Right cardiac atrium (tissue), 5 donors: ENCODE results near the gene NR4A1. TPM values are rescaled to one million over a fixed set of nuclear protein-coding genes. Genes with fewer than 3 reads are reported as not detected.

Source experiments
- ATAC-seq, 2 donors: fragments of 200-7000 bp; cut with Tn5 transposase; one replicate each; pipeline versions ENCODE4 v1.8.0 to v1.9.1; 2020; ENCODE audit warnings: moderate library complexity in 2 of 2, mild to moderate bottlenecking in 1 of 2
- DNase-seq, 3 donors: peaks; one replicate each; pipeline ENCODE4 v3.0.0-alpha.2; 2020
- H3K27ac ChIP-seq: one replicate; pipeline ENCODE4 v1.5.1; 2013; ENCODE audit warnings: mild to moderate bottlenecking, low read length, control low read depth, moderate library complexity
- H3K27me3 ChIP-seq: one replicate; pipeline ENCODE4 v1.6.1; 2013; ENCODE audit not compliant: control insufficient read depth, insufficient read depth
- H3K4me1 ChIP-seq: one replicate; pipeline ENCODE4 v1.6.1; 2013; ENCODE audit warnings: low read length; ENCODE audit not compliant: control insufficient read depth, insufficient read depth
- H3K4me3 ChIP-seq: one replicate; pipeline ENCODE4 v1.5.1; 2013; ENCODE audit warnings: low read length, control low read depth
- H3K9me3 ChIP-seq: one replicate; pipeline ENCODE4 v1.6.1; 2013; ENCODE audit warnings: low read length; ENCODE audit not compliant: control insufficient read depth
- WGBS: extraction: QIAGEN DNeasy Blood & Tissue Kit; methylation state at CpG from one replicate; pipeline ENCODE4 v1.1.7; 2013; 5-methylcytosine and 5-hydroxymethylcytosine counted together
- intact Hi-C, 4 donors: fragments of 100-400 bp; cut with DNase I; formaldehyde crosslinking; loops; one replicate each; pipeline versions ENCODE4 v1.11.0 to v1.14.0; 2022 to 2023
- polyA plus RNA-seq: library from polyadenylated mRNA; stranded (reverse); fragments of 200-250 nt; gene quantifications from one replicate; pipeline ENCODE4 v1.2.3, GENCODE V29; 2013
- total RNA-seq, 4 donors: library from RNA; stranded (reverse); fragmentation: NEBNext Ultra II Directional; extraction: Animal tissue kit (Norgen Biotek cat#: 25700); gene quantifications; one replicate each; pipeline ENCODE4 v1.2.1, GENCODE V29; 2021
- donor health status: healthy with polysubstance abuse.
- donor health status: DM: no; HTN: yes; CAD: no.
- donor health status: DM: no; HTN: no; CAD: no.
- donor health status: DM: no; HTN: yes; CAD: no; lungs with severe emphysema.
- donor health status: DM: yes; HTN: yes; CAD: no.

Gene NR4A1
- total and polyA plus RNA-seq, 5 donors = 50.2 to 417 (median 115) TPM

DNA sequence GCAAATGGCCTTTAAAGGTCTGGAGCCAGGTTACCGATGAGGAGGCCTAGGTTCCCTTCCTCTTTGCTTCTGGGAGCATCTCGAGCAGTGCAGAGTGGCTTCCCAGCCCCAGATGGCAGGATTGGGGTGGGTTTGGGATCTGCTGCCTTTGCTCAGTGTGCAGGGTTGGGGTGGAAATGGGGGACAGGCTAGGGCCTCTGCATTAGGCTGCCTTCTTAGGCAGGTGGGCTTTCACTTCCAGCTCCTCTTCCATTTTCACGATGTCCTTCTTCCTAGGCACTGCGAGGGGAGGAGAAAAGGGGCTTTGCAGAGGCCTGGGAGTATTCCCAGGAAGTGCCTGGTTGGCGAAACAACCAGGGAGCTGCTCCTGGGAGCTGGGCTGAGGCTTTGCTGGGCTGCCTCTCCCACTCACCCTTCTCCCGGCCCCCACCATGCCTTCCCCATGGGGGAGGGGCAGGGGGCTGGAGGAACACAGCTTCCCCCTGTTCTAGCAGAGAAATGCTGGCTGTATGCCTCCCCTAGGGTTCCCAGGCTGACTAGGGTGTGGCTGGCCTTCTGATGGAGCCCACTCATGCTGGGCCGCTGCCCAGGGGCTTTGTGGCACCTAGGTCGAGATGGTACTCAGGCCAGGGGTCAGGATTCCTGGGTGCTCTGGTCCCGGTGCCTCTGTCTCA, 2.4 kb downstream of the NR4A1 start:
- H3K27me3 ChIP-seq = no peaks in the 10 kb centered on the region
- peak overlapping the region; percentile 9 for H3K27ac ChIP-seq
- intact Hi-C loops = no loop called here
- H3K4me1 ChIP-seq = peaks cover 23% of the 10 kb centered on the region
- no peak for ATAC-seq
- WGBS = 68% methylated on average over 9 of the region's 9 CpGs
- DNase-seq = peak in 1 of 3 donors; percentile 63
- no peaks in the 10 kb centered on the region for H3K9me3 ChIP-seq
- H3K4me3 ChIP-seq = peak overlapping the region; percentile 72

DNA sequence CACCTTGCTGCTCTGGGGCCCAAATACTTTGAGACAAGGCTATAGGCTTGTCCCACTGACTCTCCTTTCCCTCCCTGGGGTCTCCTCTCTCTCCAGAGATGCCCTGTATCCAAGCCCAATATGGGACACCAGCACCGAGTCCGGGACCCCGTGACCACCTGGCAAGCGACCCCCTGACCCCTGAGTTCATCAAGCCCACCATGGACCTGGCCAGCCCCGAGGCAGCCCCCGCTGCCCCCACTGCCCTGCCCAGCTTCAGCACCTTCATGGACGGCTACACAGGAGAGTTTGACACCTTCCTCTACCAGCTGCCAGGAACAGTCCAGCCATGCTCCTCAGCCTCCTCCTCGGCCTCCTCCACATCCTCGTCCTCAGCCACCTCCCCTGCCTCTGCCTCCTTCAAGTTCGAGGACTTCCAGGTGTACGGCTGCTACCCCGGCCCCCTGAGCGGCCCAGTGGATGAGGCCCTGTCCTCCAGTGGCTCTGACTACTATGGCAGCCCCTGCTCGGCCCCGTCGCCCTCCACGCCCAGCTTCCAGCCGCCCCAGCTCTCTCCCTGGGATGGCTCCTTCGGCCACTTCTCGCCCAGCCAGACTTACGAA, 3.1 kb downstream of the NR4A1 start:
- Histone ChIP-seq H3K9me3 (no peaks in the 10 kb centered on the region), H3K27ac (no peak overlapping the region), H3K4me1 (peaks cover 21% of the 10 kb centered on the region), H3K4me3 (peak overlapping the region; percentile 72), H3K27me3 (no peaks in the 10 kb centered on the region)
- no peak for ATAC-seq
- WGBS = 87% methylated on average over 21 of the region's 21 CpGs
- DNase-seq = peak in 1 of 3 donors; percentile 48
- intact Hi-C loops = no loop called here

GRCh38 chr12:52054833-52055730, 3.8 kb downstream of the NR4A1 start:
- Histone ChIP-seq H3K9me3 (no peaks in the 10 kb centered on the region), H3K4me1 (peaks cover 15% of the 10 kb centered on the region), H3K27me3 (no peaks in the 10 kb centered on the region), H3K4me3 (no peak overlapping the region), H3K27ac (no peak overlapping the region)
- no peak for ATAC-seq
- intact Hi-C loops = no loop called here
- 89% methylated on average over 21 of the region's 21 CpGs for WGBS
- DNase-seq = peak in 1 of 3 donors; percentile 41

GRCh38 chr12:52055731-52056711, 4.8 kb downstream of the NR4A1 start:
- Histone ChIP-seq H3K27me3 (no peaks in the 10 kb centered on the region), H3K4me3 (no peak overlapping the region), H3K27ac (peak overlapping the region; percentile 10), H3K9me3 (no peaks in the 10 kb centered on the region), H3K4me1 (peaks cover 12% of the 10 kb centered on the region)
- DNase-seq (peak; percentile 39 to 62 (median 58)), ATAC-seq (no peak)
- intact Hi-C loops = no loop called here
- WGBS = 83% methylated on average over 27 of the region's 27 CpGs

GRCh38 chr12:52056801-52057637, 5.8 kb downstream of the NR4A1 start:
- WGBS = 77% methylated on average over 23 of the region's 23 CpGs
- H3K27me3 ChIP-seq = no peaks in the 10 kb centered on the region
- H3K27ac ChIP-seq = peak overlapping the region; percentile 10
- DNase-seq (peak in 2 of 3 donors; percentile 51 to 60), ATAC-seq (no peak)
- H3K4me3 ChIP-seq = no peak overlapping the region
- H3K9me3 ChIP-seq = no peaks in the 10 kb centered on the region
- peaks cover 12% of the 10 kb centered on the region for H3K4me1 ChIP-seq
- intact Hi-C loops = no loop called here

DNA sequence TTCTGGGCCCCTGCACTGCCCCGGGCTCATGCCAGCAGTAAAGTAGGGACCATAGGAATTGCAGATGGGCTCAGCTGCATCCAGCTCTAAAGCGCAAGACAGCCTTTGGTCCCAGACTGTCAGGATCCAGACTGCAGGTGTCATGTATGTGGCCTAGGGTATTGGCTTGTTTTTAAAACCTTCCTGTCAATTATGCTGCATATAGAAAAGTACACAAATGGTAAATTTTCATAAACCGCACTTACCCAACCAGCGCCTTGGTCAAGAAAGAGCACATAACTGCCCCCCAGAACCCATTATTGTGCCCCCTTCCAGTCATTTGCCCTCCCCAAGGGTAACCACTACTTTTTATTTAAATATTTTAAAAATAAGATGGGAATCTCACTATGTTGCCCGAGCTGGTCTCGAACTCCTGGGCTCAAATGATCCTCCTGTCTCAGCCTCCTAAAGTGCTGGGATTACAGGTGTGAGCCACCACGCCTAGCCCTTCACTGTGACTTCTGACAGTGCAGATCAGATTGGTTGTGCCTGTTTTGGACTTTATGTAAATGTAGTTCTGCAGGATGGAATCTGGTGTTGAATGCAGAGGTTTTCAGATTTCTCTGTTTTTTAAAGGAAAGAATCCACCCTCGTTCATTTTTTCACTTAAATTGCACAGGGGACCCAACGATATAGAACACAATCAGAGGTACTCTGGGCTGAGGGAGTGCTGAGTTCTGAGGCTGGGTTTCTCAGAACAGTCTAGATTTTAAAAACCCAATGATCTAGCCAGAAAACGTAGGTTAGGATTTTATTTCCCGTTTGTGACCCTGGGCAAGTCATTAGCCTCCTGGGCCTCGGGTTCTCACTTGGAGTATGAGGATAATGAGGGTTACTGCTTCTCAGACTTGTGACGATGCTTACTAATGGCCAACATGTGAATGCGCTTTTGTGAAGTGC, 6.7 kb downstream of the NR4A1 start:
- 89% methylated on average over 14 of the region's 14 CpGs for WGBS
- no peaks in the 10 kb centered on the region for H3K9me3 ChIP-seq
- H3K4me1 ChIP-seq = peaks cover 10% of the 10 kb centered on the region
- no peak overlapping the region for H3K27ac ChIP-seq
- intact Hi-C loops = no loop called here
- no peak overlapping the region for H3K4me3 ChIP-seq
- DNase-seq = no peak
- no peak for ATAC-seq
- H3K27me3 ChIP-seq = no peaks in the 10 kb centered on the region

DNA sequence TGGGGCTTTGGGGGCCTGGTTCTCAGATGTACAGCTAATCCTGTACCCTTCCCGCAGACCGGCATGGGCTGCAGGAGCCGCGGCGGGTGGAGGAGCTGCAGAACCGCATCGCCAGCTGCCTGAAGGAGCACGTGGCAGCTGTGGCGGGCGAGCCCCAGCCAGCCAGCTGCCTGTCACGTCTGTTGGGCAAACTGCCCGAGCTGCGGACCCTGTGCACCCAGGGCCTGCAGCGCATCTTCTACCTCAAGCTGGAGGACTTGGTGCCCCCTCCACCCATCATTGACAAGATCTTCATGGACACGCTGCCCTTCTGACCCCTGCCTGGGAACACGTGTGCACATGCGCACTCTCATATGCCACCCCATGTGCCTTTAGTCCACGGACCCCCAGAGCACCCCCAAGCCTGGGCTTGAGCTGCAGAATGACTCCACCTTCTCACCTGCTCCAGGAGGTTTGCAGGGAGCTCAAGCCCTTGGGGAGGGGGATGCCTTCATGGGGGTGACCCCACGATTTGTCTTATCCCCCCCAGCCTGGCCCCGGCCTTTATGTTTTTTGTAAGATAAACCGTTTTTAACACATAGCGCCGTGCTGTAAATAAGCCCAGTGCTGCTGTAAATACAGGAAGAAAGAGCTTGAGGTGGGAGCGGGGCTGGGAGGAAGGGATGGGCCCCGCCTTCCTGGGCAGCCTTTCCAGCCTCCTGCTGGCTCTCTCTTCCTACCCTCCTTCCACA, 7.6 kb downstream of the NR4A1 start:
- H3K9me3 ChIP-seq = no peaks in the 10 kb centered on the region
- no peak for ATAC-seq
- intact Hi-C loops = no loop called here
- DNase-seq = peak; percentile 58 to 64 (median 63)
- 76% methylated on average over 25 of the region's 25 CpGs for WGBS
- H3K27ac ChIP-seq = no peak overlapping the region
- peaks cover 7% of the 10 kb centered on the region for H3K4me1 ChIP-seq
- H3K27me3 ChIP-seq = no peaks in the 10 kb centered on the region
- H3K4me3 ChIP-seq = no peak overlapping the region

GRCh38 chr12:52059582-52060497, 8.6 kb downstream of the NR4A1 start:
- peaks cover 7% of the 10 kb centered on the region for H3K4me1 ChIP-seq
- no peak overlapping the region for H3K27ac ChIP-seq
- peak in 1 of 2 donors; percentile 15 for ATAC-seq
- H3K9me3 ChIP-seq = no peaks in the 10 kb centered on the region
- no peaks in the 10 kb centered on the region for H3K27me3 ChIP-seq
- peak in 2 of 3 donors; percentile 38 to 66 for DNase-seq
- intact Hi-C loops = no loop called here
- H3K4me3 ChIP-seq = no peak overlapping the region
- WGBS = 81% methylated on average over 12 of the region's 12 CpGs
